Endothelial cell of umbilical vein (primary cell): ENCODE data around the gene SP1.

ENCODE experiments used
- POLR2A ChIP-seq: IDR thresholded peaks from 2 replicates; pipeline ENCODE4 v1.6.1; 2012; ENCODE audit warnings: low read depth, mild to moderate bottlenecking, control low read depth, low read length
- TF ChIP-seq, protein P1 (sequence below), 2 donors: IDR thresholded peaks; 1 replicate in 1 of 2; 2 replicates in 1 of 2; pipeline ENCODE4 v1.5.1; 2011; ENCODE audit warnings: low read length in 2 of 2, mild to moderate bottlenecking in 2 of 2, moderate library complexity in 2 of 2, control low read depth in 1 of 2, inconsistent platforms in 1 of 2, low read depth in 1 of 2; ENCODE audit not compliant: insufficient read depth in 1 of 2; ENCODE audit errors: extremely low read depth in 1 of 2

DNA sequence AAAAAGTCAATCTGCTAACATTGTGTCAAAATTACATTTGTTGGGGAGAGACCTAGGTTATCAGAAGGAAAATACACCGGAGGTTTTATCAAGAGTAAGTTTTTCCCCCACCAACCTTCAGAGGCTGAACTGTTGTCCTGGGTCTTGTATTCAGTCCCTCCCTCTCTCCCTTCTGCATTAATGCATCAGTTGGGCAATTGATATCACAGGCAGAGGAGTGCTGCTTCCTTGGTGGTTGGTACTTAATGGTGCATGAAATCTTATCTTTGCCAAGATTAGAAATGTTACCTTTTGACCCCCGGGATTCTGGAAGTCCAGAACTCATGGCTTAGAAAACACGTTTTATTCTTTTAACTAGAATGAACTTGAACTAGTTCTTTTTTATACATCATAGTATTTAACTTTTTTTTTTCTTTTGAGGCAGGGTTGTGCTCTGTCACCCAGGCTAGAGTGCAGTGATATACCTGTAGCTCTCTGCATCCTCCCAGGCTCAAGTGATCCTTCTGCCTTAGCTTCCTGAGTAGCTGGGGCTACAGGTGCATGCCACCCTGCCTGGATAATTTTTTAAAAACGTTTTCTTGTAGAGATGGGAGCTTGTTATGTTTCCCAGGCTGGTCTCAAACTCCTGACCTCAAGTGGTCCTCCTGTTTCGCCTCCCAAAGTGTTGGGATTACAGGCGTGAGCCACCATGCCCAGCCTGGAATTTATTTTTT lies 76.8 kb downstream of the SP1 start:
- no peak for TF ChIP-seq POLR2A
- TF ChIP-seq, protein P1, sequence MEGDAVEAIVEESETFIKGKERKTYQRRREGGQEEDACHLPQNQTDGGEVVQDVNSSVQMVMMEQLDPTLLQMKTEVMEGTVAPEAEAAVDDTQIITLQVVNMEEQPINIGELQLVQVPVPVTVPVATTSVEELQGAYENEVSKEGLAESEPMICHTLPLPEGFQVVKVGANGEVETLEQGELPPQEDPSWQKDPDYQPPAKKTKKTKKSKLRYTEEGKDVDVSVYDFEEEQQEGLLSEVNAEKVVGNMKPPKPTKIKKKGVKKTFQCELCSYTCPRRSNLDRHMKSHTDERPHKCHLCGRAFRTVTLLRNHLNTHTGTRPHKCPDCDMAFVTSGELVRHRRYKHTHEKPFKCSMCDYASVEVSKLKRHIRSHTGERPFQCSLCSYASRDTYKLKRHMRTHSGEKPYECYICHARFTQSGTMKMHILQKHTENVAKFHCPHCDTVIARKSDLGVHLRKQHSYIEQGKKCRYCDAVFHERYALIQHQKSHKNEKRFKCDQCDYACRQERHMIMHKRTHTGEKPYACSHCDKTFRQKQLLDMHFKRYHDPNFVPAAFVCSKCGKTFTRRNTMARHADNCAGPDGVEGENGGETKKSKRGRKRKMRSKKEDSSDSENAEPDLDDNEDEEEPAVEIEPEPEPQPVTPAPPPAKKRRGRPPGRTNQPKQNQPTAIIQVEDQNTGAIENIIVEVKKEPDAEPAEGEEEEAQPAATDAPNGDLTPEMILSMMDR (IDR thresholded peaks at IDR 0.05; ENCODE audit: extremely low read depth in 1 of 2, insufficient read depth in 1 of 2, low read depth in 1 of 2, low read length in 2 of 2), result no peak
